ENCODE data around the gene ADAMTS12. TPM values are rescaled to one million over a fixed set of nuclear protein-coding genes. Genes with fewer than 3 reads are reported as not detected.

The ADAMTS12 gene
- total RNA-seq, 1 experiment from 2014 or later, result not detected

- intact Hi-C loops (cut with micrococcal nuclease; ENCODE audit: unreplicated experiment), result no loop called here
- Mint-ChIP-seq H3K4me3 (ENCODE audit: unreplicated experiment) (no peak overlapping the region), H3K36me3 (ENCODE audit: insufficient read depth, unreplicated experiment) (no peaks in the 10 kb centered on the region), H3K4me1 (ENCODE audit: low read depth, unreplicated experiment) (no peaks in the 10 kb centered on the region), H3K9me3 (ENCODE audit: unreplicated experiment) (peaks cover 16% of the 10 kb centered on the region), H3K27me3 (ENCODE audit: insufficient read depth, unreplicated experiment) (peaks cover 15% of the 10 kb centered on the region), H3K27ac (ENCODE audit: unreplicated experiment) (no peak overlapping the region)
- H3K4me3 ChIP-seq (ENCODE audit: low read depth, low read length), result no peak overlapping the region
- ChIA-PET CTCF (no interaction called here), POLR2A (no interaction called here)
- no peak for TF ChIP-seq CTCF (IDR thresholded peaks at IDR 0.05; ENCODE audit: insufficient read depth in 1 of 2, low read depth in 1 of 2, low read length in 1 of 2, severe bottlenecking in 1 of 2, unreplicated experiment in 1 of 2)
- DNase-seq, result no peak
- peaks cover under 1% of the 10 kb centered on the region; the same call in 1 of the 2 replicates for H3K9me3 ChIP-seq
- H3K27me3 ChIP-seq (replicated peaks; ENCODE audit: control insufficient read depth, insufficient read depth, low read length), result 0 out of 2 replicates have a peak, but pooled peaks cover 1% of the 10 kb centered on the region
- no peaks in the 10 kb centered on the region for H3K4me1 ChIP-seq
- no TSS peak for BruUV-seq (replicated peaks)
- H3K36me3 ChIP-seq (ENCODE audit: control insufficient read depth, insufficient read depth, low read length), result no peaks in the 10 kb centered on the region
Measured at GRCh38 chr5:33688066-33688465, 203.7 kb downstream of the ADAMTS12 start.

- Mint-ChIP-seq H3K4me1 (ENCODE audit: low read depth, unreplicated experiment) (no peaks in the 10 kb centered on the region), H3K9me3 (ENCODE audit: unreplicated experiment) (no peaks in the 10 kb centered on the region), H3K36me3 (ENCODE audit: insufficient read depth, unreplicated experiment) (no peaks in the 10 kb centered on the region), H3K27ac (ENCODE audit: unreplicated experiment) (no peak overlapping the region), H3K4me3 (ENCODE audit: unreplicated experiment) (no peak overlapping the region), H3K27me3 (ENCODE audit: insufficient read depth, unreplicated experiment) (peaks cover 20% of the 10 kb centered on the region)
- intact Hi-C loops (cut with micrococcal nuclease; ENCODE audit: unreplicated experiment), result no loop called here
- Histone ChIP-seq H3K9me3 (no peaks in the 10 kb centered on the region), H3K27me3 (replicated peaks; ENCODE audit: control insufficient read depth, insufficient read depth, low read length) (0 out of 2 replicates have a peak, but pooled peaks cover 1% of the 10 kb centered on the region), H3K4me3 (ENCODE audit: low read depth, low read length) (no peak overlapping the region), H3K36me3 (ENCODE audit: control insufficient read depth, insufficient read depth, low read length) (no peaks in the 10 kb centered on the region), H3K4me1 (no peaks in the 10 kb centered on the region)
- no TSS peak for BruUV-seq (replicated peaks)
- ChIA-PET CTCF (no interaction called here), POLR2A (no interaction called here)
- no peak for DNase-seq
- no peak for TF ChIP-seq CTCF (IDR thresholded peaks at IDR 0.05; ENCODE audit: insufficient read depth in 1 of 2, low read depth in 1 of 2, low read length in 1 of 2, severe bottlenecking in 1 of 2, unreplicated experiment in 1 of 2)
Measured at GRCh38 chr5:33685873-33686755, 205.7 kb downstream of the ADAMTS12 start.

GRCh38 chr5:33684496-33685159, 207.2 kb downstream of the ADAMTS12 start:
- H3K4me1 ChIP-seq, result no peaks in the 10 kb centered on the region
- 0 out of 2 replicates have a peak, but pooled peaks cover 1% of the 10 kb centered on the region for H3K27me3 ChIP-seq (replicated peaks; ENCODE audit: control insufficient read depth, insufficient read depth, low read length)
- intact Hi-C loops (cut with micrococcal nuclease; ENCODE audit: unreplicated experiment), result no loop called here
- H3K4me3 Mint-ChIP-seq (ENCODE audit: unreplicated experiment), result no peak overlapping the region
- H3K4me3 ChIP-seq (ENCODE audit: low read depth, low read length), result no peak overlapping the region
- H3K36me3 Mint-ChIP-seq (ENCODE audit: insufficient read depth, unreplicated experiment), result no peaks in the 10 kb centered on the region
- no peak for TF ChIP-seq CTCF (IDR thresholded peaks at IDR 0.05; ENCODE audit: insufficient read depth in 1 of 2, low read depth in 1 of 2, low read length in 1 of 2, severe bottlenecking in 1 of 2, unreplicated experiment in 1 of 2)
- H3K27me3 Mint-ChIP-seq (ENCODE audit: insufficient read depth, unreplicated experiment), result peaks cover 20% of the 10 kb centered on the region
- no peak for DNase-seq
- no peak overlapping the region for H3K27ac Mint-ChIP-seq (ENCODE audit: unreplicated experiment)
- H3K9me3 Mint-ChIP-seq (ENCODE audit: unreplicated experiment), result no peaks in the 10 kb centered on the region
- no TSS peak for BruUV-seq (replicated peaks)
- ChIA-PET POLR2A (no interaction called here), CTCF (no interaction called here)
- no peaks in the 10 kb centered on the region for H3K36me3 ChIP-seq (ENCODE audit: control insufficient read depth, insufficient read depth, low read length)
- H3K9me3 ChIP-seq, result no peaks in the 10 kb centered on the region
- no peaks in the 10 kb centered on the region for H3K4me1 Mint-ChIP-seq (ENCODE audit: low read depth, unreplicated experiment)
